H1 (cell line): Measurements from ENCODE around the gene TOMM7. TPM values are rescaled to one million over a fixed set of nuclear protein-coding genes. Genes with fewer than 3 reads are reported as not detected.

Source experiments
- CHD1 ChIP-seq: IDR thresholded peaks from 2 replicates; pipeline ENCODE4 v1.6.1; 2012; ENCODE audit warnings: low read depth, low read length, improper control_type of control experiment
- EP300 ChIP-seq, 2 experiments: IDR thresholded peaks; 1 replicate in 1 of 2; 2 replicates in 1 of 2; pipeline ENCODE4 v1.6.1; 2011 to 2012; ENCODE audit warnings: low read depth in 2 of 2, low read length in 2 of 2, mild to moderate bottlenecking in 2 of 2, borderline replicate concordance in 1 of 2, inconsistent platforms in 1 of 2, moderate library complexity in 1 of 2
- polyA plus RNA-seq, 7 experiments: library from polyadenylated mRNA; depleted of rRNA in 3 of 7; stranded (reverse) in 5 of 7; unstranded in 2 of 7; fragments of >200 nt in 5 of 7; fragments of 200-250 nt in 2 of 7; gene quantifications; 1 replicate in 5 of 7; 2 replicates in 1 of 7; 4 replicates in 1 of 7; pipeline versions ENCODE4 v1.2.1 to v1.2.3, GENCODE V29; 2011 to 2013; ENCODE audit warnings: missing spikeins in 2 of 7, mixed read lengths in 2 of 7
- total RNA-seq: library from RNA; stranded (reverse); fragmentation: NEBNext Ultra II Directional; extraction: Animal tissue kit (Norgen Biotek cat#: 25700); gene quantifications from 2 replicates; pipeline ENCODE4 v1.2.1, GENCODE V29; 2021

TOMM7 gene
- total and polyA plus RNA-seq, 2 of the 8 experiments (the other 6 are each of a cell fraction or from before 2014, with no cell fraction given): 389 to 508 TPM

DNA sequence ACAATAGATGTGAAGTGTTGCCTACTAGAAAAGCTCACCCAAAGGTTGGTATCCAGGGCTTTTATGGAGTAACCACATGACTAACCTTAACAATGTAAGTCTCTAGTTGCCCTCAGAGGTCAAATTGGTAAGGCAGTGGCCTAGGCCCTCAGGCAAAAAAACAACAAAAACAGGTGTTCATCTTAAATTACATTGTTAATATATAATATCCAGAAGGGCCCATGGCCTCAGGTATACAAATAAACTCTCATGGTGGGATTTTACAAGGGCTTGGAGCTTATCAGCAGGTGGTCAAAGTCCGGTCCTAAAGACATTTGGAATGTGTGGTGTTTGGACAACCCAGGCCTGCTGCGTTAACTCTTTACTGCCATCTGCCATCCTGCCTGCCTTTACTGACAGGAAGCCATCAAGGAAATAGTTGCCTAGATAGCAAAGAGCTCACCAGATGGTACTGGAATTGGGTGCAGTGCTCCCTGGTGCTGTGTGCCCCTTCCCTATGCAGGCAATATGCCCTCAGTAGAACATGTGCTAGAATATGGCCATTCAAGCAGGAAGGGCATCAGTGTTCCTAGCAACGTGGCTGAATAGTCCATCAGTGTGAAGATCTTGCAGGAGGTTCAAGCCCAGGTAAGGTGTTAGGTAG, 36.2 kb downstream of the TOMM7 start (continued):
- TF ChIP-seq EP300 (IDR thresholded peaks at IDR 0.05; ENCODE audit: borderline replicate concordance in 1 of 2, low read depth in 2 of 2, low read length in 2 of 2) (no peak), CHD1 (no peak)
